HG03460 (cell line): ENCODE measurements around the gene KDM6A.
A peak's percentile ranks its signal among the peaks of the same experiment; 100 is the strongest.
"Not testable (repeated sequence)": the region's sequence is repeated elsewhere in the genome, so short reads cannot be mapped to it uniquely, and the experiment has no call there.

Experiments
- ATAC-seq: cut with Tn5 transposase; IDR thresholded peaks from one replicate; pipeline ENCODE4 v1.9.1; 2021; ENCODE audit not compliant: unreplicated experiment

Gene KDM6A

GRCh38 chrX:44889824-44890223, 16.8 kb downstream of the KDM6A start:
- ATAC-seq, result no peak

GRCh38 chrX:44890247-44890646, 17.3 kb downstream of the KDM6A start:
- no peak for ATAC-seq

- ATAC-seq, result not testable (repeated sequence)
Observed at GRCh38 chrX:44890687-44891086, 17.7 kb downstream of the KDM6A start.

- ATAC-seq, result no peak
Observed at GRCh38 chrX:44891642-44892041, 18.7 kb downstream of the KDM6A start.

- no peak for ATAC-seq
Observed at GRCh38 chrX:44896876-44897186, 23.8 kb downstream of the KDM6A start.

GRCh38 chrX:44897539-44897938, 24.6 kb downstream of the KDM6A start:
- ATAC-seq, result no peak

- ATAC-seq, result no peak
Observed at GRCh38 chrX:44898411-44899221, 25.6 kb downstream of the KDM6A start.

GRCh38 chrX:44899946-44900345, 27.0 kb downstream of the KDM6A start:
- ATAC-seq, result no peak

- ATAC-seq, result no peak
Observed at GRCh38 chrX:44903107-44903506, 30.1 kb downstream of the KDM6A start.

- no peak for ATAC-seq
Observed at GRCh38 chrX:44903830-44904530, 31.0 kb downstream of the KDM6A start.

- no peak for ATAC-seq
Observed at GRCh38 chrX:44904542-44905115, 31.6 kb downstream of the KDM6A start.

GRCh38 chrX:44906041-44906440, 33.1 kb downstream of the KDM6A start:
- peak; percentile 56 for ATAC-seq

- ATAC-seq, result no peak
Observed at GRCh38 chrX:44906542-44906941, 33.6 kb downstream of the KDM6A start.

- ATAC-seq, result no peak
Observed at GRCh38 chrX:44908153-44908552, 35.2 kb downstream of the KDM6A start.

GRCh38 chrX:44908827-44909226, 35.8 kb downstream of the KDM6A start:
- ATAC-seq, result no peak

- ATAC-seq, result not testable (repeated sequence)
Observed at GRCh38 chrX:44910508-44910907, 37.5 kb downstream of the KDM6A start.

GRCh38 chrX:44911074-44911600, 38.1 kb downstream of the KDM6A start:
- not testable (repeated sequence) for ATAC-seq

- peak; percentile 56 for ATAC-seq
Observed at GRCh38 chrX:44913656-44914531, 40.9 kb downstream of the KDM6A start.

GRCh38 chrX:44914532-44915198, 41.7 kb downstream of the KDM6A start:
- ATAC-seq, result peak; percentile 90

GRCh38 chrX:44915361-44915868, 42.4 kb downstream of the KDM6A start:
- no peak for ATAC-seq
